ENCODE data around the gene CEBPA.

Gene CEBPA

GRCh38 chr19:33273065-33273736 is 29.1 kb downstream of the CEBPA start:
- no peak for DNase-seq (ENCODE audit: low read depth in 2 of 2)

GRCh38 chr19:33271246-33272021 is 30.9 kb downstream of the CEBPA start:
- DNase-seq (ENCODE audit: low read depth in 2 of 2) = no peak

- no peak for DNase-seq (ENCODE audit: low read depth in 2 of 2)
Observed at GRCh38 chr19:33270769-33271168, 31.6 kb downstream of the CEBPA start.

- no peak for DNase-seq (ENCODE audit: low read depth in 2 of 2)
Observed at GRCh38 chr19:33269016-33269415, 33.3 kb downstream of the CEBPA start.

- no peak for DNase-seq (ENCODE audit: low read depth in 2 of 2)
Observed at GRCh38 chr19:33268162-33268991, 34.0 kb downstream of the CEBPA start.

- no peak for DNase-seq (ENCODE audit: low read depth in 2 of 2)
Observed at GRCh38 chr19:33267706-33268105, 34.6 kb downstream of the CEBPA start.

- DNase-seq (ENCODE audit: low read depth in 2 of 2) = no peak
Observed at GRCh38 chr19:33266974-33267484, 35.3 kb downstream of the CEBPA start.

- DNase-seq (ENCODE audit: low read depth in 2 of 2) = no peak
Observed at GRCh38 chr19:33264881-33265445, 37.4 kb downstream of the CEBPA start.

GRCh38 chr19:33263325-33264023 is 38.9 kb downstream of the CEBPA start:
- DNase-seq (ENCODE audit: low read depth in 2 of 2) = no peak

- DNase-seq (ENCODE audit: low read depth in 2 of 2) = no peak
Observed at GRCh38 chr19:33261511-33262189, 40.7 kb downstream of the CEBPA start.

GRCh38 chr19:33260628-33261418 is 41.5 kb downstream of the CEBPA start:
- DNase-seq (ENCODE audit: low read depth in 2 of 2) = no peak

GRCh38 chr19:33259539-33259938 is 42.8 kb downstream of the CEBPA start:
- DNase-seq (ENCODE audit: low read depth in 2 of 2) = no peak

- DNase-seq (ENCODE audit: low read depth in 2 of 2) = no peak
Observed at GRCh38 chr19:33257828-33258227, 44.5 kb downstream of the CEBPA start.

- no peak for DNase-seq (ENCODE audit: low read depth in 2 of 2)
Observed at GRCh38 chr19:33256261-33256660, 46.1 kb downstream of the CEBPA start.

GRCh38 chr19:33255781-33256180 is 46.6 kb downstream of the CEBPA start:
- no peak for DNase-seq (ENCODE audit: low read depth in 2 of 2)

- no peak for DNase-seq (ENCODE audit: low read depth in 2 of 2)
Observed at GRCh38 chr19:33254245-33254824, 48.0 kb downstream of the CEBPA start.

GRCh38 chr19:33252971-33253370 is 49.4 kb downstream of the CEBPA start:
- no peak for DNase-seq (ENCODE audit: low read depth in 2 of 2)

GRCh38 chr19:33252418-33252962 is 49.8 kb downstream of the CEBPA start:
- no peak for DNase-seq (ENCODE audit: low read depth in 2 of 2)

GRCh38 chr19:33251526-33252090 is 50.7 kb downstream of the CEBPA start:
- DNase-seq (ENCODE audit: low read depth in 2 of 2) = no peak
